CD14-positive monocyte (primary cell): ENCODE data around the gene ZNF367. TPM values are rescaled to one million over a fixed set of nuclear protein-coding genes. Genes with fewer than 3 reads are reported as not detected.

Experiments
- DNase-seq, 3 donors: peaks; one replicate each; pipeline ENCODE4 v3.0.0-alpha.2; 2011 to 2022
- H2AFZ ChIP-seq: 2 replicates; pipeline ENCODE4 v1.6.0; 2012; ENCODE audit warnings: mild to moderate bottlenecking, low read depth, low read length, inconsistent platforms; ENCODE audit not compliant: insufficient read depth, poor library complexity, severe bottlenecking
- H3K27ac ChIP-seq, 2 donors: 1 replicate in 1 of 2; 2 replicates in 1 of 2; pipeline ENCODE4 v1.5.1; 2012 to 2013; ENCODE audit warnings: low read length in 2 of 2, control low read depth in 1 of 2, inconsistent platforms in 1 of 2, low read depth in 1 of 2, mild to moderate bottlenecking in 1 of 2
- H3K27me3 ChIP-seq, 2 donors: one replicate each; pipeline versions ENCODE4 v1.6.0 to v1.6.1; 2011 to 2013; ENCODE audit warnings: low read length in 2 of 2; ENCODE audit not compliant: control insufficient read depth in 2 of 2, insufficient read depth in 2 of 2
- H3K36me3 ChIP-seq, 2 donors: replicated peaks in 1 of 2; 1 replicate in 1 of 2; 2 replicates in 1 of 2; pipeline versions ENCODE4 v1.5.1 to v1.6.1; 2012 to 2013; ENCODE audit warnings: low read length in 2 of 2, control low read depth in 1 of 2, inconsistent platforms in 1 of 2, mild to moderate bottlenecking in 1 of 2; ENCODE audit not compliant: insufficient read depth in 2 of 2, control insufficient read depth in 1 of 2
- H3K4me1 ChIP-seq, 2 donors: 1 replicate in 1 of 2; 2 replicates in 1 of 2; pipeline versions ENCODE4 v1.5.1 to v1.6.1; 2012 to 2013; ENCODE audit warnings: low read length in 2 of 2, control low read depth in 1 of 2, inconsistent platforms in 1 of 2, mild to moderate bottlenecking in 1 of 2, moderate library complexity in 1 of 2; ENCODE audit not compliant: insufficient read depth in 2 of 2, control insufficient read depth in 1 of 2
- H3K4me2 ChIP-seq: replicated peaks from 2 replicates; pipeline ENCODE3; 2012; ENCODE audit warnings: low read length, moderate library complexity, mild to moderate bottlenecking; ENCODE audit not compliant: poor library complexity, severe bottlenecking; ENCODE audit errors: extremely low read depth
- H3K4me3 ChIP-seq, 3 experiments: fragments of 200-600 bp in 1 of 3; sonication (generic) in 1 of 3; replicated peaks in 1 of 3; 1 replicate in 2 of 3; 2 replicates in 1 of 3; pipeline ENCODE4 v1.5.1; 2011 to 2013; ENCODE audit warnings: low read length in 3 of 3, mild to moderate bottlenecking in 3 of 3, control low read depth in 2 of 3, low read depth in 2 of 3, inconsistent platforms in 1 of 3, moderate library complexity in 1 of 3
- H3K79me2 ChIP-seq: 2 replicates; pipeline ENCODE4 v1.6.0; 2012; ENCODE audit warnings: mild to moderate bottlenecking, control low read depth, inconsistent platforms, low read length, moderate library complexity; ENCODE audit not compliant: insufficient read depth
- H3K9ac ChIP-seq: 2 replicates; pipeline ENCODE4 v1.6.0; 2017; ENCODE audit warnings: low read length, mild to moderate bottlenecking; ENCODE audit not compliant: insufficient read depth, poor library complexity, severe bottlenecking
- H3K9me3 ChIP-seq, 2 donors: replicated peaks in 1 of 2; 1 replicate in 1 of 2; 2 replicates in 1 of 2; pipeline versions ENCODE4 v1.5.1 to v1.6.1; 2012 to 2013; ENCODE audit warnings: low read length in 2 of 2, control low read depth in 1 of 2; ENCODE audit not compliant: control insufficient read depth in 1 of 2, insufficient read depth in 1 of 2
- H4K20me1 ChIP-seq: 2 replicates; pipeline ENCODE4 v1.6.0; 2012; ENCODE audit warnings: mild to moderate bottlenecking, low read length, control low read depth, moderate library complexity; ENCODE audit not compliant: insufficient read depth
- H3K27ac Mint-ChIP-seq, 7 donors: one replicate each; pipeline ENCODE4 v1.8.0; 2020; ENCODE audit warnings: mild to moderate bottlenecking in 7 of 7, mixed read lengths in 7 of 7, moderate library complexity in 6 of 7, inconsistent platforms in 2 of 7
- H3K27me3 Mint-ChIP-seq, 3 donors: one replicate each; pipeline ENCODE4 v1.8.0; 2021 to 2022; ENCODE audit warnings: low read depth in 3 of 3, mild to moderate bottlenecking in 3 of 3, mixed read lengths in 3 of 3, moderate library complexity in 3 of 3, inconsistent platforms in 1 of 3
- H3K36me3 Mint-ChIP-seq, 2 donors: one replicate each; pipeline ENCODE4 v1.8.0; 2020; ENCODE audit warnings: mixed read lengths in 2 of 2, inconsistent platforms in 1 of 2, mild to moderate bottlenecking in 1 of 2
- H3K4me1 Mint-ChIP-seq: one replicate; pipeline ENCODE4 v1.8.0; 2020; ENCODE audit warnings: mild to moderate bottlenecking, mixed read lengths
- H3K4me3 Mint-ChIP-seq, 2 donors: one replicate each; pipeline ENCODE4 v1.8.0; 2020; ENCODE audit warnings: mild to moderate bottlenecking in 2 of 2, mixed read lengths in 2 of 2, moderate library complexity in 1 of 2
- H3K9me3 Mint-ChIP-seq, 7 donors: one replicate each; pipeline ENCODE4 v1.8.0; 2020 to 2022; ENCODE audit warnings: mixed read lengths in 7 of 7, mild to moderate bottlenecking in 6 of 7, moderate library complexity in 6 of 7, inconsistent platforms in 2 of 7
- CTCF ChIP-seq: fragments of 200-600 bp; IDR thresholded peaks from one replicate; pipeline ENCODE4 v1.8.0; 2022; ENCODE audit warnings: antibody characterized with exemption, mild to moderate bottlenecking
- WGBS: methylation state at CpG from one replicate; pipeline ENCODE4 v1.1.5; 2013; ENCODE audit warnings: missing lambda C conversion rate; ENCODE audit not compliant: insufficient coverage; 5-methylcytosine and 5-hydroxymethylcytosine counted together
- intact Hi-C, 2 donors: fragments of 100-400 bp; cut with micrococcal nuclease; formaldehyde crosslinking; loops; one replicate each; pipeline versions ENCODE4 v1.15.0 to v1.15.1; 2023
- polyA plus RNA-seq, 3 donors: library from polyadenylated mRNA; depleted of rRNA in 1 of 3; unstranded in 2 of 3; stranded (reverse) in 1 of 3; fragments of 300-500 nt in 2 of 3; fragments of >200 nt in 1 of 3; fragmentation: Illumina TruSeq in 2 of 3; gene quantifications; 1 replicate in 2 of 3; 2 replicates in 1 of 3; pipeline ENCODE4 v1.2.3, GENCODE V29; 2012 to 2021

The ZNF367 gene
- polyA plus RNA-seq, 3 donors = 0.08 to 0.21 TPM; not detected in 1

GRCh38 chr9:96435345-96435744 lies 17.2 kb upstream of the ZNF367 start:
- no peaks in the 10 kb centered on the region for H3K36me3 ChIP-seq
- TF ChIP-seq CTCF = no peak
- no peak overlapping the region for H3K27ac Mint-ChIP-seq

GRCh38 chr9:96430377-96430776 lies 12.2 kb upstream of the ZNF367 start:
- Histone ChIP-seq H3K9ac (no peak overlapping the region), H3K27ac (no peak overlapping the region), H4K20me1 (no peaks in the 10 kb centered on the region), H3K4me3 (no peak overlapping the region), H3K4me2 (no peak overlapping the region), H3K79me2 (no peaks in the 10 kb centered on the region), H3K9me3 (no peaks in the 10 kb centered on the region), H3K4me1 (peaks cover 0 to 2% of the 10 kb centered on the region in 2 donors), H3K27me3 (no peaks in the 10 kb centered on the region), H2AFZ (no peak overlapping the region), H3K36me3 (no peaks in the 10 kb centered on the region)
- no peak overlapping the region for H3K4me3 Mint-ChIP-seq
- peaks cover 7% of the 10 kb centered on the region for H3K4me1 Mint-ChIP-seq
- no peaks in the 10 kb centered on the region for H3K36me3 Mint-ChIP-seq
- no peak for DNase-seq
- intact Hi-C loops = no loop called here
- H3K27ac Mint-ChIP-seq = no peak overlapping the region
- no CpG with 5 or more reads among the region's 2 CpGs for WGBS
- H3K27me3 Mint-ChIP-seq = peaks cover 0 to 6% (median 3%) of the 10 kb centered on the region in 3 donors
- TF ChIP-seq CTCF = no peak
- peaks cover 0 to 7% (median 2%) of the 10 kb centered on the region in 7 donors for H3K9me3 Mint-ChIP-seq

More at GRCh38 chr9:96435345-96435744, 17.2 kb upstream of the ZNF367 start:
- intact Hi-C loops = no loop called here
- H3K4me3 ChIP-seq = no peak overlapping the region
- no peaks in the 10 kb centered on the region for H3K4me1 ChIP-seq
- Mint-ChIP-seq H3K36me3 (no peaks in the 10 kb centered on the region), H3K9me3 (peaks cover 0 to 5% (median 2%) of the 10 kb centered on the region in 7 donors), H3K27me3 (peaks cover 2 to 5% (median 3%) of the 10 kb centered on the region in 3 donors), H3K4me1 (no peaks in the 10 kb centered on the region), H3K4me3 (no peak overlapping the region)
- H3K79me2 ChIP-seq = no peaks in the 10 kb centered on the region
- no peak overlapping the region for H2AFZ ChIP-seq
- no peak overlapping the region for H3K27ac ChIP-seq
- H3K4me2 ChIP-seq = no peak overlapping the region
- WGBS = 92% methylated on average over 1 of the region's 4 CpGs
- no peaks in the 10 kb centered on the region for H3K9me3 ChIP-seq
- no peak overlapping the region for H3K9ac ChIP-seq
- DNase-seq = no peak
- H4K20me1 ChIP-seq = no peaks in the 10 kb centered on the region
- no peaks in the 10 kb centered on the region for H3K27me3 ChIP-seq
